K562 (cell line): ENCODE data around the gene HTR4. TPM values are rescaled to one million over a fixed set of nuclear protein-coding genes. Genes with fewer than 3 reads are reported as not detected.

ENCODE experiments used
- ATAC-seq: fragments of 200-7000 bp; cut with Tn5 transposase; 3 replicates; pipeline ENCODE4 v1.9.1; 2020; ENCODE audit warnings: moderate library complexity
- BruUV-seq: library from RNA; stranded (reverse); fragments of 400-500 nt; replicated peaks from 2 replicates; lab custom pipeline; 2021; lab: Mats Ljungman, UMichigan
- CTCF ChIA-PET: fragments of 300-600 bp; formaldehyde crosslinking; extraction: SDS; loops from one replicate; lab custom pipeline; 2021; ENCODE audit warnings: low intra/inter-chr PET ratio; lab: Yijun Ruan, JAX
- POLR2A ChIA-PET: fragments of 300-600, 350-650 bp; sonication (Branson Sonifier 250); formaldehyde crosslinking; extraction: SDS; loops from one replicate; lab custom pipeline; 2021; ENCODE audit warnings: antibody characterized with exemption, inconsistent platforms; lab: Yijun Ruan, JAX
- DNase-seq, 4 experiments: peaks; one replicate each; pipeline versions ENCODE4 v3.0.0 to v3.0.0-alpha.2; 2011 to 2018; ENCODE audit warnings: low spot score in 3 of 4, mixed read lengths in 3 of 4; ENCODE audit errors: extremely low read depth in 1 of 4
- FAIRE-seq: peaks from 2 replicates; lab custom pipeline; 2011; peaks lifted over from hg19 to GRCh38; lab: Jason Lieb, UNC
- H2AFZ ChIP-seq: 2 replicates; pipeline ENCODE4 v1.6.0; 2011; ENCODE audit warnings: low read depth, low read length, control low read depth, inconsistent platforms
- H3K27ac ChIP-seq: fragments of 200-600 bp; 3 replicates; pipeline ENCODE4 v1.8.0; 2011; ENCODE audit warnings: low read depth, mild to moderate bottlenecking, control low read depth, inconsistent platforms, low read length, moderate library complexity, mixed read lengths; ENCODE audit errors: extremely low read depth
- H3K27me3 ChIP-seq, 2 experiments: fragments of 300-600 bp in 1 of 2; 2 replicates in 1 of 2; 3 replicates in 1 of 2; pipeline versions ENCODE4 v1.6.0 to v1.8.0; 2011; ENCODE audit warnings: inconsistent platforms in 2 of 2, low read length in 2 of 2, mild to moderate bottlenecking in 1 of 2, mixed read lengths in 1 of 2, moderate library complexity in 1 of 2; ENCODE audit not compliant: control insufficient read depth in 2 of 2, insufficient read depth in 2 of 2
- H3K36me3 ChIP-seq: fragments of 300-600 bp; 3 replicates; pipeline ENCODE4 v1.8.0; 2011; ENCODE audit warnings: mild to moderate bottlenecking, low read length, inconsistent platforms; ENCODE audit not compliant: control insufficient read depth, insufficient read depth
- H3K4me1 ChIP-seq, 2 experiments: fragments of 200-600 bp in 1 of 2; replicated peaks in 1 of 2; 2 replicates in 1 of 2; 3 replicates in 1 of 2; pipeline versions ENCODE4 v1.5.1 to v1.8.0; 2011; ENCODE audit warnings: inconsistent platforms in 2 of 2, low read length in 2 of 2, mild to moderate bottlenecking in 1 of 2, mixed read lengths in 1 of 2, moderate library complexity in 1 of 2; ENCODE audit not compliant: control insufficient read depth in 2 of 2, insufficient read depth in 2 of 2
- H3K4me2 ChIP-seq: 2 replicates; pipeline ENCODE4 v1.6.1; 2011; ENCODE audit warnings: low read length, control low read depth, inconsistent platforms, mixed read lengths; ENCODE audit not compliant: insufficient read depth
- H3K4me3 ChIP-seq: fragments of 200-600 bp; sonication (generic), shearing (Covaris generic); 2 replicates; pipeline ENCODE4 v1.5.1; 2016; ENCODE audit warnings: control low read depth, inconsistent platforms
- H3K79me2 ChIP-seq: fragments of 200-600 bp; 3 replicates; pipeline ENCODE4 v1.8.0; 2011; ENCODE audit warnings: low read length, inconsistent platforms; ENCODE audit not compliant: control insufficient read depth, insufficient read depth
- H3K9ac ChIP-seq, 2 experiments: 2 replicates each; pipeline versions ENCODE4 v1.6.0 to v1.6.1; 2011; ENCODE audit warnings: low read depth in 2 of 2, low read length in 2 of 2, control low read depth in 1 of 2, inconsistent platforms in 1 of 2, mild to moderate bottlenecking in 1 of 2, mixed read lengths in 1 of 2; ENCODE audit not compliant: insufficient read depth in 1 of 2
- H3K9me1 ChIP-seq: one replicate; pipeline ENCODE4 v1.6.0; 2011; ENCODE audit warnings: inconsistent platforms, mild to moderate bottlenecking, low read length, moderate library complexity; ENCODE audit not compliant: control insufficient read depth, insufficient read depth
- H3K9me3 ChIP-seq: replicated peaks from 2 replicates; pipeline ENCODE4 v1.5.1; 2011; ENCODE audit warnings: low read depth, low read length, inconsistent platforms; ENCODE audit not compliant: control insufficient read depth, insufficient read depth
- H4K20me1 ChIP-seq: replicated peaks from 2 replicates; pipeline ENCODE4 v1.6.1; 2011; ENCODE audit warnings: low read length, inconsistent platforms, mixed read lengths; ENCODE audit not compliant: control insufficient read depth, insufficient read depth
- BCLAF1 ChIP-seq, 2 experiments: fragments of 450-650 bp in 1 of 2; IDR thresholded peaks; 2 replicates each; pipeline ENCODE4 v1.6.1; 2011 to 2017; ENCODE audit warnings: low read depth in 2 of 2, antibody characterized with exemption in 1 of 2, borderline replicate concordance in 1 of 2, low read length in 1 of 2, mild to moderate bottlenecking in 1 of 2, mixed read lengths in 1 of 2; ENCODE audit not compliant: control insufficient read depth in 1 of 2
- BRD4 ChIP-seq: fragments of 200-600 bp; sonication (generic); IDR thresholded peaks from 2 replicates; pipeline ENCODE4 v1.6.1; 2017; ENCODE audit warnings: inconsistent platforms
- E2F3 ChIP-seq: fragments of 250-450 bp; sonication (Bioruptor Pico); IDR thresholded peaks from 2 replicates; pipeline ENCODE4 v1.4.0; 2020; ENCODE audit warnings: mild to moderate bottlenecking
- HOMEZ ChIP-seq: fragments of 250-450 bp; sonication (Bioruptor Pico); IDR thresholded peaks from 2 replicates; pipeline ENCODE4 v1.4.0; 2020; ENCODE audit warnings: mild to moderate bottlenecking, moderate library complexity
- IRF9 ChIP-seq: fragments of 450-650 bp; IDR thresholded peaks from 2 replicates; pipeline ENCODE4 v1.6.1; 2016; ENCODE audit warnings: missing biosample characterization, missing genetic modification characterization
- MCM7 ChIP-seq, 2 experiments: fragments of 450-650 bp; IDR thresholded peaks; 2 replicates each; pipeline ENCODE4 v1.6.1; 2016 to 2018
- NRF1 ChIP-seq, 2 experiments: fragments of 450-650 bp; IDR thresholded peaks in 1 of 2; conservative IDR thresholded peaks in 1 of 2; 2 replicates each; pipeline ENCODE4 v1.6.1; 2014; ENCODE audit warnings: mild to moderate bottlenecking in 2 of 2
- TCF3 ChIP-seq: sonication (generic); formaldehyde crosslinking; IDR thresholded peaks from 2 replicates; pipeline ENCODE4 v1.4.0; 2020; ENCODE audit warnings: mild to moderate bottlenecking, missing genetic modification reagents
- TSC22D4 ChIP-seq: fragments of 450-650 bp; IDR thresholded peaks from 2 replicates; pipeline ENCODE4 v1.6.1; 2016; ENCODE audit warnings: missing genetic modification characterization, missing biosample characterization, control low read depth
- ZHX1 ChIP-seq: fragments of 150-350 bp; conservative IDR thresholded peaks from 2 replicates; pipeline ENCODE4 v1.6.1; 2014; ENCODE audit warnings: low read length
- ZNF174 ChIP-seq: fragments of 250-450 bp; sonication (Bioruptor Pico); IDR thresholded peaks from 2 replicates; pipeline ENCODE4 v1.4.0; 2020; ENCODE audit warnings: mild to moderate bottlenecking
- ZNF395 ChIP-seq: fragments of 200-800 bp; sonication (Bioruptor generic); IDR thresholded peaks from 2 replicates; pipeline ENCODE4 v1.6.1; 2017; ENCODE audit warnings: missing genetic modification characterization, missing compliant biosample characterization
- WGBS: fragments of 100-300 bp; shearing (Covaris generic); methylation state at CpG from one replicate; pipeline ENCODE4 v1.1.6; 2016; ENCODE audit warnings: low coverage, mixed read lengths; ENCODE audit not compliant: insufficient coverage; ENCODE audit errors: missing lambda C conversion rate; 5-methylcytosine and 5-hydroxymethylcytosine counted together
- in situ Hi-C: fragments of 300-500 bp; cut with MboI; formaldehyde crosslinking; loops from 4 replicates; pipeline ENCODE4 v1.15.0; 2018; ENCODE audit warnings: inconsistent platforms, mixed read lengths
- intact Hi-C: fragments of 100-400 bp; cut with micrococcal nuclease; formaldehyde crosslinking; loops from 2 replicates; pipeline ENCODE4 v1.14.2; 2022
- polyA plus RNA-seq, 8 experiments: library from polyadenylated mRNA; depleted of rRNA in 4 of 8; stranded (reverse) in 5 of 8; unstranded in 3 of 8; fragments of >200 nt; fragmentation: Nextera tagmentation in 2 of 8; fragmentation: Illumina TruSeq in 1 of 8; extraction: Ambion mirVana in 2 of 8; extraction: Trizol in 1 of 8; gene quantifications; 2 replicates each; pipeline versions ENCODE4 v1.2.1 to v1.2.3, GENCODE V29; 2011 to 2014; ENCODE audit warnings: inconsistent platforms in 1 of 8, missing spikeins in 1 of 8
- total RNA-seq, 7 experiments: library from RNA; depleted of rRNA in 6 of 7; stranded (reverse); fragments of >200 nt in 6 of 7; fragmentation: Illumina TruSeq in 2 of 7; extraction: Trizol in 2 of 7; gene quantifications; 2 replicates each; pipeline versions ENCODE4 v1.2.1 to v1.2.3, GENCODE V29; 2011 to 2021; ENCODE audit warnings: low replicate concordance in 1 of 7

The HTR4 gene
- total and polyA plus RNA-seq, 9 of the 15 experiments (the other 6 are each of a cell fraction or from before 2014, with no cell fraction given) = 0.13 TPM; not detected in 8

- Histone ChIP-seq H3K36me3 (no peaks in the 10 kb centered on the region), H3K4me1 (no peaks in the 10 kb centered on the region), H3K4me2 (no peak overlapping the region), H3K79me2 (no peaks in the 10 kb centered on the region), H3K4me3 (no peak overlapping the region), H3K9ac (no peak overlapping the region), H3K27me3 (no peaks in the 10 kb centered on the region), H2AFZ (no peak overlapping the region), H3K27ac (no peak overlapping the region), H4K20me1 (no peaks in the 10 kb centered on the region), H3K9me3 (no peaks in the 10 kb centered on the region), H3K9me1 (no peaks in the 10 kb centered on the region)
- no peak for FAIRE-seq
- ATAC-seq = no peak
- ChIA-PET CTCF (interaction anchor here (0.7 kb wide), 1 partner anchor 1078 kb away, joined by 3 read pairs; no protein-coding TSS in a partner anchor), POLR2A (interaction anchor here (1.4 kb wide), 1 partner anchor 10 kb away, joined by 3 read pairs; no protein-coding TSS in a partner anchor)
- 15% methylated on average over 4 of the region's 4 CpGs for WGBS
- intact Hi-C loops (no loop called here), in situ Hi-C loops (no loop called here)
- DNase-seq = no peak
- no TSS peak for BruUV-seq
- no peak for TF ChIP-seq ZNF174
- TF ChIP-seq E2F3 (CRISPR knock-in tag) = no peak
- no peak for TF ChIP-seq ZHX1
- no peak for TF ChIP-seq NRF1 (conservative IDR thresholded peaks at IDR 0.05 in 1 of 2, IDR thresholded peaks at IDR 0.05 in 1 of 2)
- TF ChIP-seq ZNF395 (CRISPR knock-in tag) = no peak
- no peak for TF ChIP-seq BRD4
- no peak for TF ChIP-seq BCLAF1 (IDR thresholded peaks at IDR 0.05; ENCODE audit: borderline replicate concordance in 1 of 2, control insufficient read depth in 1 of 2, low read depth in 2 of 2, low read length in 1 of 2)
- no peak for TF ChIP-seq TCF3 (CRISPR knock-in tag)
- TF ChIP-seq HOMEZ (CRISPR knock-in tag) = no peak
- TF ChIP-seq MCM7 (IDR thresholded peaks at IDR 0.05) = no peak
- no peak for TF ChIP-seq IRF9 (tag)
- TF ChIP-seq TSC22D4 = no peak
Measured at GRCh38 chr5:148666353-148666752, 12.0 kb upstream of the HTR4 start.
